GM19193 (cell line): Measurements from ENCODE around the gene RGS12.

Source experiments
- POLR2A ChIP-seq: IDR thresholded peaks from 4 replicates; pipeline ENCODE4 v1.6.1; 2011; ENCODE audit not compliant: insufficient read depth, insufficient read length; ENCODE audit errors: extremely low read depth

Gene RGS12

DNA sequence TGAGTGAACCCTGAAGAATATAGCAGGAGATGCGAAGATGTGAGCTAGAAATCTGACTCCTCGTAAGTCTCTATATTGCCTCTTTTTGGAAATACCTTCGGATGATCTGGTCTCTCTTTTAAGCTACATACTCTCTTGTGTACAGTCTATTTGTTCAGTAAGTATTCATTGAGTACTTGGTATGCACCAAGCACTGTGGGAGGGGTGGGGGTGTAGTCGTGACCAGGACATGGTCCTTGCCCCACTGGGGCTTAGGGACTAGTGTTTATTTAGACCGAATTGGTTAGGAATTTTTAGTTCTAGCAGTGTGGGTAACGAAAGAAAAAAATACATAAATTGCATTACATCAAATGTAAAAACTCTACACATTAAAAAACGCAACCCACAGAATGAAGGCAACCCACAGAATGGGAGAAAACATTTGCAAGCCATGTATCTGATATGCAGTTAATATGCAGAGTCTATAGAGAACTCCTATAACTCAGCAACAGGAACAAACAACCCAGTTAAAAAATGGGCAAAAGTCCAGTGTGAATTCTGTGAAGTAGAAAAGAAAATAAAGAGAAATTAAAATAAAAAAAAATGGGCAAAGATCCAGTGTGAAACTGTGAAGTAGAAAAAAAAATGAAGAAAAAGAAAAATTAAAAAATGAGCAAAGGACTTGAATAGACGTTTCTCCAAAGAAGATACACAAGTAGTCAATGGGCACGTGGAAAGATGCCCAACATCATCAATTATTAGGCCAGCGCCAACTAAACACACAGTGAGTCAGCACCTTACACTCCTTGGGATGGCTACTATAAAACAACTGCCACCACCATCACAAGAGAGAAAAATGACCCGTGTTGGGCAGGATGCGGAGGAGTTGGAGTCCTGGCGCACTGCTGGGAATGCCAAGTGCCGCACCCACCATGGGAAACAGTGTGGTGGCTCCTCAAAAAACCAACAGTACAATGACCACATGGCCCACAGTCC is 43.8 kb downstream of the RGS12 start:
- TF ChIP-seq POLR2A, result no peak

DNA sequence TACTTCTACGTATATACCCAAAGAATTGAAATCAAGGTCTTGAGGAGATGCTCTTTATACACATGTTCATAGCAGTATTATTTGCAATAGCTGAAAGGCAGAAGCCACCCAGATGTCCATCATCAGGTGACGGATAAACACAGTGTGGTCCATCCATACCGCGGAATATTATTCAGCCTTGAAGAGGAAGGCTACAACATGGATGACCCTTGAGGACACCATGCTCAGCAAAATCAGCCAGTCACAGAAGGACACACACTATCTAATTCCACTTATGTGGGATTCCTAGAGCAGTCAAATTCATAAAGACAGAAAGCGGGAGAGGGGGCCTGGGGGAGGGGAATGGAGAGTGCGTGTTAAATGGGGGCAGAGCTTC is 44.5 kb downstream of the RGS12 start:
- no peak for TF ChIP-seq POLR2A

DNA sequence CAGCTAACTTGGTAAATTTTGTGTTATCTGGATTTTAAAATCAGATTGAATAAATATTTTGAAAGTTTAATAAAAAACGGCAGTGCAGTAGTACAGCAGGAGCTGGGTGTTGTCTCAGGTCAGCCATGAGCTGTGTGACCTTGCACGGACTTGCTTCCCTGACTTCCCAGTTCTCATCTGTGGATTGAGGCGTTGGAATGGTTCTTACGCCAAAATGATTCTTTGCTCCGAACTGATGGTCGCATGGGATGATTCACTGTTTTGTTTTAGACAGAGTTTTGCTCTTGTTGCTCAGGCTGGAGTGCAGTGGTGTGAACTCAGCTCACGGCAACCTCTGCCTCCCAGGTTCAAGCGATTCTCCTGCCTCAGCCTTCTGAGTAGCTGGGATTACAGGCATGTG is 45.0 kb downstream of the RGS12 start:
- TF ChIP-seq POLR2A, result no peak

DNA sequence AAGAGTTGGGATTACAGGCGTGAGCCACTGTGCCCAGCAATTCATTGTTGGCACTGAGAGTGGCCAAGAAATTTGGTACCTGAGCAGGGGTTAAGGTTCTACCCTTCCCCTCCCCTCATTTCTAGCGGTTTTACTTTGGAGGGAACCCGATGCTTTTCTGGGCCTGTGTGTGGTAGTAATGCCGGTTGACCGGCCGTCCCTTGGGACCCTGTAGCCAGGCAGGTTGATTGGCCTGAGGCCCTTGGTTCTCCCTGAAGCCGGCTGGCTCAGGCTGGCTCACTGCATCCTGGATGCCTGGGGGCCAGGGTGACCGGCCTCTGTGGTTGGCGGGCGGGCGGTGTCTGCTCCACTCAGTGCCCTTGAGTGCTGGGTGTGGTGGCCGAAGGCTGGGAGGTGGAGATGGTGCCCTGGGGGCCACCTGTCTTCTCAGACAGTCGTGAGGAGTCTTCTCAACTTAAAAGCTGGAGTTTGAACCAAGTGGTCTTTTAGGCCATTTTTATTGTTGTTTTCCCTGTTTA is 45.6 kb downstream of the RGS12 start:
- TF ChIP-seq POLR2A, result no peak

DNA sequence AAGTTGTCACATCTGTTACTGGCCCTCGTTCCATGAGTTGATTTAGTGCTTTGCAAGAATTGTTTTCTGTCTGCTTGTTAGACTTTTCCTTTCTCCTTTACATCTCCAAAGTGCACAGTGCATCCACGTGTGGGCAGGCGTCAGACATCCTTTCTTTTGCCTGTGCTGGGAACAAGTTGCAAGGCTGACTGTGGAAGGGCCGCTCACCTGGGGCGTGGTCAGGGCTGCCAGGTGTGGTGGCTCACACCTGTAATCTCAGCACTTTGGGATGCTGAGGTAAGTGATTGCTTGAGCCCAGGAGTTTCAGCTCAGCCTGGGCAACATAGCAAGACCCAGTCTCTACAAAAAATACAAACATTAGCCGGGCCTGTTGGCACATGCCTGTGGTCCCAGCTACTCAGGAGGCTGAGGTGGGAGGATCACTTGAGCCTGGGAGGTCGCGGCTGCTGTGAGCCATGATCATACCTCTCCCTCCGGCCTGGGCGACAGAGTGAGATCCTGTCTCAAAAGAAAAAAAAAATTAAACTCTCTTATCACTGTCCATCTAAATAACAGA is 46.2 kb downstream of the RGS12 start:
- no peak for TF ChIP-seq POLR2A

DNA sequence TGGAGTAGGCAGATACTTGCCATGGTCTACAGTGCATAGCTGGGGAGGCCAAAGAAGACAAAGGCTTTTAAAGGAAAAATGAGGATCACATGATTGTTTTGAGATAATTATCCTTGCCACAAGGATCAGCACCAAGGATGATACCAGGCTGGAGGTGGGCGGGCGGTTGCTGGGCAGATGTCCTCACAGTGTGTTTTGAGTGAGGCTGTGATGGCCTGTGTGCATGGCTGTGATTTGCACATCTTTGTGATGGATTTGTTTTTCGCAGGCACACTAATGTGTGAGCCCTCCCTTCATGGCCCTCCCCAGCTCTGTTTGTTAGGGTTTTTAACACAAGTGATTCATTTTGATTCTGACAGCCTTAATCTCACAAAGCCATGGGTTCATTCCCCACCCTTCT is 46.8 kb downstream of the RGS12 start:
- TF ChIP-seq POLR2A, result no peak

DNA sequence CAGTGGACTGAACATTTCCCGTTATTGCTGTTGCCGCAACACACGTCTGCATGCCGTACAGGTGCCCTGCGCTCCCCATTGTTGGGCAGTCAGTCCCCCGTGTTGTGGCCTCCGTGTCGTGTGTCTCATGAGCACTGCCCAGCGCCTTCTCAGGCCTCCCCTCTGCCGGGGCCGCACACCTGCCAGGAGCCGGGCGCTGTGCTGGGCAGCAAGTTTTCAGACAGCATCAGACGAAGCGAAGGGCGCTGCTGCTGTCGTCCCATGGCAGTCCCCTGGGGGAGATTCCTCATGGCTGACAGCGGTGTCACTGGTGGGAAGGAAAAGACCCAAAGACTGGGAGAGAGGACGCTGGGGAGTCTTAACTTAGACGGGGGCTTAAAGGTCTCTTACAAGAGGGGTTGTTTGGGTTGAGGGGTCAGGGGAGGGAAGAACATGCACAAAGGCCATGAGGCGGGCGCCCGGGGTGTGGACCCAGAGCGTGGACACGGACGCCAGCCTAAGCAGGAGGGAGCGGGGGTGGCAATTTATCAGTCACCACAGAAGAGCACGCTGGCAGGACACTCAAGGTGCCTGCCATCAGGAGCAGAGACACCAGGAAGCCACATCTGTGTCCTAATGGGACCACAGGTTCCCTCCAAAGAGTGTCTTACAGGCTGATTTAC is 47.3 kb downstream of the RGS12 start:
- no peak for TF ChIP-seq POLR2A

DNA sequence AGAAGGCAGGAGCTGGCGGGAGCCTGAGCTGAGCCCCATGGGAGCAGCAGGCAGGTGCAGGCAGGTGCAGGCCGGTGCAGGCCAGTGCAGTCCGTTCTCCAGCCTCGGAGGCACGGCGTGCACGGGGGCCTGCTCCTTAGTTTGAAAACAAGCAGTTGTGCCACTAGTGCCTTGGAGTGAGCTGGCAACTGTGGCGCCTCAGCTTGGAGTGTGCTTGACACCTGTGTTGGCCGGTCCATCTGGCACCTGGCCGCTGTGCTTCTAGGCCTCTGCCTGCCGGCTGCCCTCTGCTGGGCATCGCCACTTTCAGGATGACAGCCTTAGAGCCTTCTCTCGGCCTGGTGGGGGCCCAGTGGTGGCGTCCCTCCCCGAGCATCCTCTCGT is 47.9 kb downstream of the RGS12 start:
- TF ChIP-seq POLR2A, result no peak

DNA sequence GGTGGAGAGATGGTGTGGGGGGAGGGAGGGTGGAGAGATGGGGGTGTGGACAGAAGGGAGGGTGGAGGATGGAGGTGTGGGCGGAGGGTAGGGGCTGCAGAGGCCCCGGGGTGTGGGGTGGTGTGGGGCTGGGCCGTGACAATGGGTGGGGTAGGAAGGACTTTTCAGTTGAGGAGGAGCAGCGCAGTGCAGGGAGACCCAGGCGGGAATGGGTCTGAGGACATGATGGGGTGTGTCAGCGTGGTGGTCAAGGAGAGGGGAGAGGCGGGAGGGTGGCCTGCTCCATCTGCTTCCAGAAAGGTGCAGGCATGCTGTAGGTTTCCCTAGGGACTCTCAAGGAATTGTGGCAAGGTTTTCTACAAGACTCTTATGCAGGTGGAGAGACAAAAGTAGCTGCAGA is 48.9 kb downstream of the RGS12 start:
- TF ChIP-seq POLR2A, result no peak

DNA sequence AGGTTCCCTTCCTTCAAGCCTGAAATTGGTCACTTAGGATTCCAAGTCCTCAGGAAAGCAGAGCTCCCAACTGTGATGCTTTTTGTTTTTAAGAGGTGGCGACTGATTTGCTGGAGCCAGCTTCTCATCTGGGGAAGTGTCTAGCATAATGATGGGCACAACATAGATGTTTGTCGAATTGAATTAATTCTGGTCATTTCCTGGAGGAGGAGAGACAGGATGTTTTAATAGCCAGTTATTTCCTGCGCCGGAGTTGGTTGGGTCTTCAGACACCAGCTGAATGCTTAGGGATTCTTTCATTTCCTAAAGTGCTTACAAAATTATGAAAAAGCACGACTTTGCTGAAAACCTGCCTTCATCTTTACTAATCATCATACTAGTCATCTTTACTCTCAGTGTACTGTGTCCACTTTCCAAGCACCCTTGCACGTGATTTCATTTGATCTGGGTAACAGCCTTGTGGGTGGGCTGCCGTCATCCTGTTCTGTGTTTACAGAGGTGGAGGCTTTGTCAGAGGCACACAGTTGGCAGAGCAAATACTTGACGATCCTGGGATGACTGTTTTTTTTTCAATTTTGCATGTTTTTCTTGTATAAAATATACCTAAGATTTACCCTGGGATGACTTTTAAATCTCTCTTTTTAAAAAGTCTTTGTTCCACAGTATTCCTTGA is 49.5 kb downstream of the RGS12 start:
- no peak for TF ChIP-seq POLR2A
